GM19463 (cell line): ENCODE data around the gene PPP1R9B.

Experiments
- ATAC-seq: cut with Tn5 transposase; IDR thresholded peaks from one replicate; pipeline ENCODE4 v1.9.1; 2021; ENCODE audit warnings: mild to moderate bottlenecking, moderate library complexity; ENCODE audit not compliant: unreplicated experiment

Gene PPP1R9B

DNA sequence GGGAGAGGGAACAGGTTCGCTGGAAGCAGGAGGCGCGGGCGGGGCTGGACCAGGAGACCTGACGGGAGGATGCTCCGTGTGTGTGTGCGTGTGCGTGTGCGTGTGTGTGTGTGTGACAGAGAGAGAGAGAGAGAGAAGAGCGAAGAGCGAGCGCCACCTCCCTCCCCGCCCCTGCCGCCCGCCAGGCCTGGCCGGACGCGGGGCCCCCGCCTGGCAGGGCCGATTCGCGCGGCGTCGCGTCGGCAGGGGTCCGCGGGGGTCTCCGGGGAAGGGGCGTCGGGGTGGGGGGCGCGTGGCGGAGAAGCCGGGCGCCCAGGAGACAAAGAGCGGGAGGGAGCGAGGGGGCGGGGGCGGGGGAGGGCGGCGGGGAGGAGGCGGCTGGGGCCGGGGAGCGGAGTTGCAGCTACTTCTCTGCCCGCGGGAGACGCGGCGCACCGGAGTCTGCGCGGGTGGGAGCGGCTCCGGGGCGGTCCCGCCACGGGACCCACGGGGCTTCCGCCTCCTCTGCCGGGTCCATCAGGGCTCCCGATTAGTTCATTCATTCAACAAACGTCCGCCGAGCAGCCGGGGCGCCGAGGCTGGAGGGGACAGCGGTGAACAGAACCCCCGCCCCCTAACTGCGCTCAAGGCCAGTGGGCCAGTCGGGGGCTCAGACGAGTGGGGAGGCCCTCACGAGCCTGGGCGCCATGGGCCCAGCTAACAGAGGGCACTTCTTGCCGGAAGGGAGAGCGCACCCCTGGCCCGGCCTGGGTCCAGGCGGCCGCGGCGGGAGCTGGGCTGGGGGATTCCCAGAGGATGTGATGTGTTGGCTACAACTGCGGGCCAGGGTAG, 20.5 kb downstream of the PPP1R9B start, which contains the start of gene SAMD14:
SAMD14 (minus strand) TSS at position 433 of the 831 bp plus-strand sequence. CDS start 5,201 bp downstream, outside the sequence.
- ATAC-seq, result no peak

DNA sequence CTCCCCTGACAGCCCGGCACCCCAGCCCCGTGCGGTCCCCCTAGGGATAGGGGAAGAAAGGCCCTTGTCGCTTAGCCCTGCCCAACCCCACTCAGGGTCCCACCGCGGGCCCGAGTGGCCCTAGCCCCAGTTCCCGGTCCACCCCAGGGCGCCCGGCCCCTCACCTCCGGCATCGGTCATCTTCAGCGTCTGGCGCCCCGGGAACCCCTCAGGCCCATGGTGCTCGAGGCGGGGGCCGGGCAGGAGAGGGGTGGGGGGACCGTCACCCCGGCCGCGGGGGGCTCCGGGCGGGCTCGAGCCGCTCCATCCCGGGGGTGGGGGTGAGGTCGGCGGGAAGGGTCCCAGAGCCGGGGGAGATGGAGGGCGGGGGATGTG, 21.1 kb downstream of the PPP1R9B start:
- ATAC-seq, result no peak

DNA sequence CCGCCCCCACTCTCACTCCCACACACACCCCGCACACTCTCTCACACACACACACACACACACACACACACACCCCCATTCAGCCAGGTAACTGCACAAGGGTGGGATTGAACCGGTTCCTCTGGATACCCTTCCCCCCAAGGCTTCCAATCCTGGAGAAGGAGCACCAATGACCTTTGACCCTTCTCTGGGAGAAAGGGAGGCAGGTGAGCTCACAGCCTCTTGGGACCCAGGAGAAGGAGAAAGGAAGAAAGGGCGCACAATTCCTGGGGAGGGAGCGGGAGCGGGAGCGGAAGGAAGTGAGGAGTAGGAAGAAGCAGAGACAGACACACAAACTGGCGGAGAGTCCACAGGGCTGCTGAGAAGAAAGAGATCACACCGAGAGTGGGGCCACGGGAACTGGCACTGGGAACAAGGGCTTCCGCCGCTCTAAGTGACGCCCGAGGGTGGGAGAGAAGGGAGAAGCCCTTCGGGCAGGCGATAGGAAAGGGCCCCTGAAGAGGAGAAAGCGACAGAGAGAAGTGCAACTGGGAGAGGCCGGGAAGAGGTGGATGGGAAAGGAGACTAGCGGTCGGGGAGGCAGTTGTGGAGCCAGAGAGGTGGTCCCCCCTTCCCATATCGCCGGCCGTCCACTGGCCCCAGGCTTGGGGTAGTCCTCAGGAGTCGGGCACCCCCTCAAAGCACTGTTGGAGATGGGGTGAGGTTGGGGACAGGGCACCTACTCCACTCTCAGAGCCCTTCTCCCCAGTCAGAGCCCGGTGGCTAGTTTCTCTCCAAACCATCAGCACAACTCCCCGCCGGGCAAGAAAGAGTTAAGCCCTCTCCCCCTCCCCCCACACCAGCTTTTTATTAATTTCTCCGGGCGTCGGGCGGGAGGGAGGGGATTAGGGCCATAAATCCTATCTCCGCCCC, 21.8 kb downstream of the PPP1R9B start:
- no peak for ATAC-seq

DNA sequence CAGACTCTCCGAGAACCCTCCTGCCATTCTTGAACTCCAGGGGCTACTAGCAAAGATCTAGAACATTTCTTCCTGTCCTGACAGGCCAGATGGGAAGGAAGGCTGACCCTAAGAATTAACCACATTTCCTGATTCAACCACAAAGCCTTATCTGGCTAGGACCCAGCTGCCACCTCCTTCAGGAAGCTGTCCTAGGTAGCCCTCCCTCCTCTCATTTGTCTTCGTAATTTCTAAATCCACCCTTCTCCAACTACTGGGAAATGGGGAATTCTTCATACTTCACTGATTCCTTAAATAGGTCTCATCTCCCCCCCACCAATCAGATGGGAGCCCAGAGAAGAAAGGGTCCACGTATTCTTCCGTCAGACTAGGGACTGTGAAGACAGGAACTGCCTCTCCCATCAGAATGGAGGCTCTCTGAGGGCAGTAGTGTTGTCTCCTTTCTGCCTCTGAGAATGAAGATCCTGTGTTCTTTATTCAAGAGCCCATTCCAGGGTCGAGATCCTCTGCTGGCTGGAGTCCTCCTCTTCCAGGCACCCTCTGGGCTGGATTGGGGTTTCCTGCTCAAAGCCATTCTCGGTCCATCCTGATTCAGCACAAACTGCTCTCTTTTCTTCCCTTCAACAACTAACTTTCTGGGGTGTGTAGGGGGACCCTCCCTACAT, 22.6 kb downstream of the PPP1R9B start:
- no peak for ATAC-seq

DNA sequence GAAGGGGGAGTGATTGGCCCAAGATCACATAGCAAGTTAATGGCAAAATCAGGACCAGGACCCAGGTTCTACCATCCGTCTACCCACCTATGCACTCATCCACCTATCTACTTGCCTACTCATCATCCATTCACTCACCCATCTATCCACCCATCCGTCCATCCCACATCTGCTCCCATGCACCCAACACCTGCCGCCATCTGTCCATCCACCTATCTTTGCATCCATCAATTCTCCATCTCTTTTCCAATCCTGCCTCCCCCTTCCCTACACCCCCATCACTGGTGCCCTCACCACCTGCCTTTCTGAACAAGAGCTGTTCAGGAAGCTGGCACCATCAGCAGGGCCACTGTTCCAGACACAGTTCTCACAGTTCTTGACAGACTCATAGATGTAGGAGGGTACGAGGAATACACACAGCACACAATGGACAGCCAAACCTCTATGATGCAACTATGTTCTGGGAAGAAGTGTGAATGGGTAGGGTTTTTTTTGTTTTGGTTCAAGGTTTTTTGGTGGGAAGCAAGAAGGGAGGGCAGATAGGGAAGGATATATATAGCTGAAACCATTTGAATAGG, 25.0 kb downstream of the PPP1R9B start:
- no peak for ATAC-seq

DNA sequence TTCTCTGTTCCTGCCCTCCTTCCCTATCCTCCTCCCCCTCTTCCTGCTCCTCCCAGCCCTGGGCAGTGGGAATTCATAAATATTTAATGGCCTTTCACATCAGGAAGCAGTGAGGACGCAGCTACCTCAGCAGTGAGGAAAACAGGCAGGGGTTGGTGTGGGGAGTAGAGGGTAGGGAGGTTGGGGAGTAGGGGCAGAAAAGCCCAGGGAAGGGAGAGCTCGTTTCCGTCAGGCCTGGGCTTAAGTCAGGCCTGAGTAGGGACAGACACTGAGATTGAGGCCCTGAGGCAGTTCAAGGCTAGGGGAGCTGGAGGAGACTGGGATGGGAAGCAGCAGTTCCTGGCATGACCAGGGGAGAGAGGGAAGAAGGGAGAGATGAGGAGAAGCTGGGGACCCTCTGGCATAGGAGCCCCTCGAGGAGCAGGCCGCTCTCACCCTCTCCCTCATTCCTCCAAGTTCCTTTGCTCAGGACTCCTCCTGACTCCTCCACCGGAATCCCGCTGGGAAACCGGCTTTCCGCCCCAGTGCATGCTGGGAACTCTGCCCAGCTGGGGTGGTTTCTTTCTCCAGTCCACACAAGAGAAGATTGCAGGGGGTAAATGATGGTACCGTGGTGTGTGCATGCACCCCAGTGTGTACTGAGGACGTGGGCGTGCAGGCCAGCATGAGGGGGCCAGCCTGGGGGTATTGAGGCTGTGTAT, 26.7 kb downstream of the PPP1R9B start:
- ATAC-seq, result no peak

DNA sequence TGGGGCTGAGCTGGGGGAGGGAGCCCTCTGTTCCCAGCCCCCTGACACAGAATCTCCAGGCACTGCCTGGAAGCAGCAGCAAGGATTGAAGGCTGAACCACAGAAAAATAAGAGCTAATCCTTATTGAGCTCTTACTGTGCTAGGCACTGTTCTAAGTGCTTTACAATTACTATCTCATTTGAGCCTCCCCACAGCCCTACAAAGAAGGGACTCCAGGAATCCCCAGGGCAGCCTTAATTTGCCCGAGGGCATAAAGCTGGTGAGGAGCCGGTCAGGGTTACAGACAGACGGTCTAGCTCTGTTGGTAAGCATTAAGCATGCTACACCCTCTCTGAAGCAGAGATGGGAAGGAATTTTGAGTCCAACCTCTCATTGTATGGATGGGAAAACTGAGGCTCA, 27.5 kb downstream of the PPP1R9B start:
- no peak for ATAC-seq

DNA sequence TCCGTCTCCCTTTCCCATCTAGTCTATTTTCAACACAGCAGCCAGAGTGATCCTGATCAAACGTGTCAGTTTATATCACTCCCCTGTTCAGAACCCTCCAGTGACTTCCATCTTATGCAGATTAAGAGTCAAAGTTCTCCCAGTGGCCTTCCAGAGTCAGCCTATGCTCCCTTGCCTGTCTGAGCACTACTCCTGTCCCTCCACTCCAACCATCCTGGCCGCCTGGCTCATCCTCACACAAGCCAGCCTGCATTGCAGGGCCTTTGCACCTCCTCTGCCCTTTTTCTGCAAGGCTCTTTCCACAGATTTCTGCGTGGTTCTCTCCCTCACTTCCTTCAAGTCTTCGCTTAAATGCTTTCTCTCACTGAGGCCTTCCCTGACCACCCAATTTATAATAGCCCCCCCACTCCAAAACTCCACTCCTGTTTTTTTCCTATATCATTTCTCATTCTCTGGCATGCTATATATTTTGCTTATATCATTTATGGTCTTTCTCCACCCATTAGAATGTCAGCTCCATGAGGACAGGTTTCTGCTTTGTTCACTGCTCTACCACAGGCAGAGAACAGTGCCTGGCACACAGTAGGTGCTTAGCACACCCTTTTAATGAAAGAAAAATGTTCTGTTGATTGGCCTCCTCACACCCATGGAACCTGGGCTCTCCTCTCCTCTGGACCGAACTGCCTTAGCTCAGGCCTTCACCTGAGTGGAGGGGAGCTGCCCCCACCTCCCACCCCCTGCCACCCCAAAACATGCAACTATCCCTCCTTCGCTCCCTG, 29.8 kb downstream of the PPP1R9B start:
- ATAC-seq, result no peak

DNA sequence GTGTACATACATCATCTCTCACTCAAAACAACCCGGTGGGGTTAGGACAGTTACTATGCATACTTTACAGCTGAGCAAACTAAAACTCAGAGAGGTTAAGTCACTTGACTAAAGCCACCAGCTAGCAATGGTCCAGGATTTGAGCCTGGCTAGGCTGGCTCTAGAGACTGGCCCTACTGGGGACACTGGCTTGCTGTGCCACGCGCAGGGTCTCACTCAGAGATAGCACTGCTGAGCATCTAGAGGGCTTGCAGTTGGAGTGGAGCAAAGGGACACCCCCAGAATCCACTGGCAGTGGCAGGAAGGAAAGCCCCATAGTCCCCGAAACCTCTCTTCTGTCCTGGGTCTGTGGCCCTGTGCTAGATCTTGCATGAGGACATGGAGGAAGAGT, 31.7 kb downstream of the PPP1R9B start:
- no peak for ATAC-seq

DNA sequence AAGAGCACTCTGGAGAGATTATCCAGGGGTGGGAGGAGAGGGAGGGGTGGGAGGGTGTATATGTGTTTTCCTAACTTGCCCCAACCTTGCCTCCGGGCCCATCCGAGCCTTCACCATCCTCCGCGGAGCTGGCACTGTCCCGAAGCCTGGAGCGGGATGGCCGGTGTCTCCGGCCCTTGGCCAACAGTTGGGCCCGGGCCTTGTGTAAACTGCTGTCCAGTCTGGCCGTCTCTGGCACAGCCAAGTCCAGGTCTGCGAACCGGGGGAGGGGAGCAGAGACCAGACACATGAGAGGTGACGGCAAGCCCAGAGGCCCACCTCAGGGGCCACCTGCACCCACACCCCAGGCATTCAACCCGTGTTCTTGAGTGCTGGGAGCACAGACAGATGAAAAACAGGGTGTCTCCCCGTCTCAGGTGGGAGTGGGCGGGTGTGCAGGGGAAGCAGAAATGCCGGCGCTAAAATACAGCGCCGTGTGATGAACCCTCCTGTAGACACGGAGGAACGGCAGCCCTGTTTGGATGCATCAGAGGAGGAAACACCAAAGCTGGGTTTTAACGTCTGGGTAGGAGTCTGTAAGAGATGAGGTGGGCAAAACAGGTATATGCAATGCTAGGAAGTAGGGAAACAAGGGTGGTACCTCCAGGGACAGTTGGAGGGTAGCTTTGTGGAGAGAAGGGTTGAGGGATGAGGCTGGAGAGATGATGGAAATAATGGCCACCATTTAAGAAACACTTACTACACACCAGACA, 32.2 kb downstream of the PPP1R9B start:
- no peak for ATAC-seq

DNA sequence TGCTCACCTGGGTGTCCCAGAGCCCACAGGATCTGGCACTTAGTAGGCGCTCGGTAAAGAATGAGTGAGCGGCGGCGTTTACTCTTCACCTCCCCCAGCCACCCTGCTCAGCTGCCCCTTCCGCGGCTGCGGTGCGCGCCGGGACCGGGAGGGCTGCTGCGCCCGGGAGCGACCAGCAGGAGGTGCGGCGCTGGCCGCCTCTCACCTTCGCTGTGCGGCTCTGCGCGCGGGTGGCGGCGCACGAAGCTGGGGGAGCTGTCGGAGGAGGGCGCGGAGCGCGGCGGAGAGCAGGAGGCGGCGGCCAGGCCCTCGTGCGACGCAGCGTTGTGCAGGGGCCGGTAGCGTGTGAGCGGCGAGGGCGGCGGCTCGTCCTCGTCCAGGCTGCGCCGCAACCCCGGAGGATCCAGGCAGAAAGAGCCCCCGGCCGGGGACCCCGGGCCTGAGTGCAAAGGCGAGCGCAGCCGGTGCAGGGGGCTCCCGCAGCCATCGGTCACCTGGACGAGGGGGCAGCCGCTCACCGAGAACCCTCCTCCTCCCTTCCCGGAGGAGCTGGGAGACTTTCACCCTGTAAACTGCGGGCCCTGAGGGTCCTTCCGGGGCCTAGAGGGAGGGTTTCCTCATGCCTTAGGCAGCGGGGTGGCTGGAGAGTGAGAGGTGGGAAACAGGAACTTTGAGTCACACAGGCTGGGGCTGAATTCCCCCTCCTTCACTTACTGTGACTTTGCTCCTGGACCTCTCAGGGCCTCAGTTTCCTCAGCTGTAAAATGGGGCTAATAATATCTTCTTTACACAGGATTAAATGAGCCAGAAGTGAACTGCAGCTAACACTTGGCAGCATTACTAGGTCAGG, 33.0 kb downstream of the PPP1R9B start:
- ATAC-seq, result no peak

DNA sequence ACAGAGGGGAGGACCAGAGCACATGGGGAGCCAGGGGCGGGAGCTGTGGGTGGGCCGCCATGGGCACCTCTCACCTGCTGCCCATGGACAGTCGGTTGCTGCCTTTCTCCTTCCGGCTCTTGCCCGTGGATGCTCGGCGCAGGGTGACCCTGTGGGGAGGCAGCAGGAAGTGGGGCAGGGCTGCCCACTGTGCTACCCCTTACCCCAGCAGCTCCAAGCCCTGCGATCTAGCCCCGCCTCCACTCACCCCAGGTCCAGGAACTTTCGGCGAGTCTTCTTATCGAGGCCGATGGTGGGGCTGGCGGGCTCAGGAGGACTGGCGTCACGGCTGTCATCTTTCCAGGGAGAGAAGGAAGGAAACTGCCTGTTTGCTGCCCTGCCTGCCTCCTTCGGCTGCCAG, 34.7 kb downstream of the PPP1R9B start:
- ATAC-seq, result no peak

DNA sequence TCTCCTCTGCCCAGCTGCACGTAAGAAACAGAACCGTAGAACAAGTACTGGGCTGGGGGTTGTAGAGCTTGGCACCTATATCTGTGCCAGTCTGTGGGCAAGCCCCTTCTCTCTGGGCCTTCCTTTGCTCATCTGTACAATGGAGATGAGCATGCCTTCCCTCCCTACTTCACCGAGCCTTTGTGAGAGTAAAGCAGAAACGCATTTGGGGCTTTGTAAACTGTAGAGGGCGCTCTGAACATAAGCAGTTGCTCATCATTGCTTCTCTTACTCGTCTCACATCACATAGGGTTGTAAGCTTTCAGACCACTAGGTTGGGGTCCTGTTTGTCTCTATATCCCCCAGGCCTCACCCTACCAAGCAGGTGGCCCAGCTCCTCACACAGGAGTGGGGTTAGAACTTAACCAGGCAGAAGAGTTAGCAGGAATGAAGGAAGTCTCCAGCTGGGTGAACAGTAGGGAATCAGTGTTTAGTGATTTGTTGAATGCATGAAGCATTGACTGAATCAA, 35.6 kb downstream of the PPP1R9B start:
- no peak for ATAC-seq

DNA sequence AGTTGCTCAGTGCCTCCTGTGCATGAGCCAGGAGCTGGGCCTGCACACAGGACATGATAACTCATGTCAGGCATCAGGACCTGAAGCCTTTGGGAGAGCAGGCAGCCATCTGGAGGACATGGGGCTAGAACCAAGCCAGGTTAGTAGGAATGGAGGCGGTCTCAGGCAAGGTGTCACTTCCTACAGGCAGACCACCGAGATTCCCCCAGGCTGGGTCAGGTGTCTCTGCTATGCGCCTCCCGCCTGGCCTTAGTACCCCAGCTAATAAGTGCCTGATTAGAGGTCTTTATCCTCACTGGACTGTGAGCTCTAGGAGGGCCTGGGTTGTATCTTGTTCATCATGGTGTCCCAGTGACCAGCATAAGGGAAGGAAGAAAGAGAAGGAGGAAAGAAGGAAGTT, 36.1 kb downstream of the PPP1R9B start:
- ATAC-seq, result no peak

DNA sequence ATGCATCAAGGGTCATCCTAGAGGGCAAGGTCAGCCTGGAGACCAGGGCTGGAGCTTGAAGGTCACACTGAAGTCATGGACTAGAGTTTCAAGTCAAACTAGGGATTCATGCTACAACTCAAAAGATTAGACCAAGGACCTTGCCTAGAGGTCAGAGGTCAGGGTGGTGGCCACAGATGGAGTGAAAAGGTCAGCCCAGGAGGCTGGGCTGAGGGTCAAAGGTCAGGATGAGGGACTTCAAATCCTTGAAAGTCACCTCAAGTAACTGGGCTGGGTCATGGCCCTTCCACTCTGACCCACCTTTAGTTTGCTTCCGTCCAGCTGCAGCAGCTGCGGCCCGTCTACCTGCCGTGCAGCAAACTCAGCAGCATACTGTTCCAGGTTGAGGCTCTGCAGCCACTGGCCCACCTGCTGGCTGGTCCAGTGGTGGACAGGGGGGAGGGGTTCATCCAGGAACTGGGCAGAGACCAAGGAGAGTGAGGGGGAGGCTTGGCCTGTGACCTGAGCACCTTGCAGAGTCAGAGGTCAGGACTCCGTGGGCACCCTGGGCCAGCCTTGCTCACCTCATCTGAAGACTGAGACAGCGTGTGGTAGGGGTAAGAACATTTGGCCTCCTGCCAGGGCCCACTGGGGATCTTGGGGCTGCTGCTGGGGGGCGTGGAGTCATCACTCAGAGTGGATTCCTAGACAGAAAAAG, 36.7 kb downstream of the PPP1R9B start:
- ATAC-seq, result no peak

DNA sequence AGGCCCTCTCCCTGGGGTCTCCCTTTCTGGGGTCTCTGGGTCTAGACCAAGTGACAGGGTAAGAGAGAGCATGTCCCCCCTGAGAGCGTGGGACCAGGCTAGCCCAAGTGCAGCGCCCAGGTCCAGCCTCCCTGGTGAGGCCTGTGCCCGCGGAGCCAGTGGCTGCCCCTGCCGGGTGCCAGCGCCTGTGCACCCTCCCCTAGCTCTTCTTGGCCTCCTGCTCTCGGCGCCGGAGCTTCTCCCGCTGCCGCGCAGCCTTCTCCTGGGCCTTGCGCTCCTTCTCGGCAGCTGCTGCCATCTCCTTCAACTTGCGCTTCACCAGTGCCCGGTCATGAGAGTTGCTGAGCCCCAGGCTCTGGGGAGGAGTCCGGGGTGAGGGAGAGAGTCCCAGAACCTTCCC, 37.8 kb downstream of the PPP1R9B start:
- ATAC-seq, result no peak
